DND-41 (cell line): ENCODE data around the gene SMURF2.
"Not testable (repeated sequence)": the region's sequence is repeated elsewhere in the genome, so short reads cannot be mapped to it uniquely, and the experiment has no call there.

Source experiments
- ATAC-seq: fragments of 200-7000 bp; cut with Tn5 transposase; 3 replicates; pipeline ENCODE4 v1.9.1; 2021; ENCODE audit warnings: low read depth; ENCODE audit not compliant: insufficient read depth
- DNase-seq: peaks from one replicate; pipeline ENCODE4 v3.0.0-alpha.2; 2020
- H2AFZ ChIP-seq: 2 replicates; pipeline ENCODE4 v1.6.0; 2012; ENCODE audit warnings: low read depth, low read length
- H3K27ac ChIP-seq: 2 replicates; pipeline ENCODE4 v1.5.1; 2012; ENCODE audit warnings: low read length, inconsistent platforms
- H3K27me3 ChIP-seq: fragments of 200-600 bp; sonication (generic); 2 replicates; pipeline ENCODE4 v1.6.0; 2012; ENCODE audit warnings: low read length, mild to moderate bottlenecking, inconsistent platforms; ENCODE audit not compliant: insufficient read depth, poor library complexity
- H3K36me3 ChIP-seq: 2 replicates; pipeline ENCODE4 v1.5.1; 2012; ENCODE audit warnings: low read length, inconsistent platforms; ENCODE audit not compliant: insufficient read depth
- H3K4me1 ChIP-seq: 2 replicates; pipeline ENCODE4 v1.5.1; 2012; ENCODE audit warnings: mild to moderate bottlenecking, low read length; ENCODE audit not compliant: insufficient read depth
- H3K4me2 ChIP-seq: 2 replicates; pipeline ENCODE4 v1.6.0; 2012; ENCODE audit warnings: mild to moderate bottlenecking, moderate library complexity, low read length, inconsistent platforms; ENCODE audit not compliant: insufficient read depth
- H3K4me3 ChIP-seq, 2 experiments: fragments of 200-600 bp in 1 of 2; shearing (Covaris generic) in 1 of 2; 2 replicates each; pipeline ENCODE4 v1.5.1; 2012 to 2016; ENCODE audit warnings: inconsistent platforms in 2 of 2, low read length in 2 of 2, mild to moderate bottlenecking in 2 of 2, low read depth in 1 of 2, moderate library complexity in 1 of 2
- H3K79me2 ChIP-seq: 2 replicates; pipeline ENCODE4 v1.6.0; 2012; ENCODE audit warnings: low read length, inconsistent platforms; ENCODE audit not compliant: insufficient read depth
- H3K9ac ChIP-seq: 2 replicates; pipeline ENCODE4 v1.6.0; 2012; ENCODE audit warnings: low read depth, mild to moderate bottlenecking, inconsistent platforms, low read length, moderate library complexity
- H3K9me3 ChIP-seq: 2 replicates; pipeline ENCODE4 v1.5.1; 2012; ENCODE audit warnings: low read length, moderate library complexity, mild to moderate bottlenecking, inconsistent platforms; ENCODE audit not compliant: insufficient read depth, severe bottlenecking
- H4K20me1 ChIP-seq: 2 replicates; pipeline ENCODE4 v1.6.0; 2012; ENCODE audit warnings: low read length; ENCODE audit not compliant: insufficient read depth
- CTCF ChIP-seq: IDR thresholded peaks from 2 replicates; pipeline ENCODE4 v1.5.1; 2012; ENCODE audit warnings: borderline replicate concordance, low read length, moderate library complexity, mild to moderate bottlenecking; ENCODE audit not compliant: poor library complexity, severe bottlenecking; ENCODE audit errors: extremely low read depth
- EZH2 ChIP-seq: IDR thresholded peaks from 3 replicates; pipeline ENCODE4 v1.6.1; 2012; ENCODE audit warnings: borderline replicate concordance, low read depth, mild to moderate bottlenecking, moderate library complexity, low read length, inconsistent platforms; ENCODE audit not compliant: severe bottlenecking

The SMURF2 gene

DNA sequence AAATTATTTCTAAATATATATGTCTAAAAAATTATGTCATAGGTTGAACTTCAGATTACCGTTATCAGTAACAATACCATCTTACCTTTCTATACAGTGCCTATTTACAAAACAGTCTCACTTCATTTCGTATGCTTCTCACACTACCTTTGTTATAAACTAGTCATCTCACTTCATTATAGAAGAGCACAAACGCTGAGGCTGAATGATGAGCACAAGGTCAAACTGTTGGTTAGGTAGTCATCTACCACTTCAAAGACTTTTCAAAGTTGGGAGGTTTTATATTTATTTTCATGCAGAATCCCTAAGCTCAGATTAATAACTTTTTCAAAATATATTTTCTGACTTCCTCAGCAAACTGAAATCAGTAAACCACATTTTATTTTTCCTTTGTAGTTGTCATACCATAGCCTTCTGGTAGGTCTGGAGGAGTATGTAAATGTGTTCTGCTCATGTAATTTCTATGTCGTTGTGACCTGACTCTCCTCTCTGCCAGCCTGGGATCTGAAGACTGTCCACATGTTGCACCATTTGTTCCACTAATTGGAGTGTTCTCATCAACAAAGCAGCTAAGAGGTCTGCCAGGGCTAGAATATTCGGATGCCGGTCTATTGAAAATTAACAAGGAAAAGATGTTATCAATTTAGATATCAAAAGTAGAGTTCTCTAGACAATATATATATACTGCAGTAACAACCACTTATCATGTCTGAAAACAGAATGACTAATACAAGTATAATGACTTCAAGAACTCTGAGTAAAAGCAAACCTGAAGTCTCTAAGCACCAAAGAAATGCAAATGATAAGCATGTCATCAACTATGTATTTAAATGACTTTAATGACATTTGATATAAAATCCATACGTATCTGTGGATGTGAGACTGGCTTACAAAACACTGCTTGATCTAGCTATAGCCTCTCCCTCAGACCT, 81.5 kb downstream of the SMURF2 start:
- Histone ChIP-seq H3K4me2 (no peak overlapping the region), H3K4me3 (no peak overlapping the region), H3K4me1 (no peaks in the 10 kb centered on the region), H3K79me2 (no peaks in the 10 kb centered on the region), H3K9ac (no peak overlapping the region), H3K36me3 (peaks cover 60% of the 10 kb centered on the region), H4K20me1 (no peaks in the 10 kb centered on the region), H3K9me3 (no peaks in the 10 kb centered on the region), H3K27me3 (no peaks in the 10 kb centered on the region), H2AFZ (no peak overlapping the region), H3K27ac (no peak overlapping the region)
- DNase-seq (no peak), ATAC-seq (no peak)
- TF ChIP-seq EZH2: no peak
- no peak for TF ChIP-seq CTCF

- ATAC-seq: no peak
Measured at GRCh38 chr17:64579917-64580316, 82.2 kb downstream of the SMURF2 start.

DNA sequence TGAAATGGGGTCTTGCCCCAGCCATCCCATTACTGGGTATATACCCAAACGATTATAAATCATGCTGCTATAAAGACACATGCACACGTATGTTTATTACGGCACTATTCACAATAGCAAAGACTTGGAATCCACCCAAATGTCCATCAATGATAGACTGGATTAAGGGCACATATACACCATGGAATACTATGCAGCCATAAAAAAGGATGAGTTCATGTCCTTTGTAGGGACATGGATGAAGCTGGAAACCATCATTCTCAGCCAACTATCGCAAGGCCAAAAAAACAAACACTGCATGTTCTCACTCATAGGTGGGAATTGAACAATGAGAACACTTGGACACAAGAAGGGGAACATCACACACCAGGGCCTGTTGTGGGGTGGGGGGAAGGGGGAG, 85.1 kb downstream of the SMURF2 start:
- H3K4me2 ChIP-seq, ATAC-seq, H3K79me2 ChIP-seq, H3K9ac ChIP-seq, H3K4me1 ChIP-seq, H3K27ac ChIP-seq, H4K20me1 ChIP-seq, H3K27me3 ChIP-seq, DNase-seq, H3K9me3 ChIP-seq, H2AFZ ChIP-seq, H3K4me3 ChIP-seq: not testable (repeated sequence)
- peaks cover 60% of the 10 kb centered on the region for H3K36me3 ChIP-seq

More at GRCh38 chr17:64579917-64580316, 82.2 kb downstream of the SMURF2 start:
- Histone ChIP-seq H4K20me1 (no peaks in the 10 kb centered on the region), H3K4me3 (no peak overlapping the region), H3K9me3 (no peaks in the 10 kb centered on the region), H3K9ac (no peak overlapping the region), H3K4me1 (no peaks in the 10 kb centered on the region), H3K36me3 (peaks cover 60% of the 10 kb centered on the region), H3K79me2 (no peaks in the 10 kb centered on the region), H3K4me2 (no peak overlapping the region), H3K27me3 (no peaks in the 10 kb centered on the region), H2AFZ (no peak overlapping the region), H3K27ac (no peak overlapping the region)
- DNase-seq: no peak
- TF ChIP-seq EZH2 (no peak), CTCF (no peak)

GRCh38 chr17:64575431-64575830, 86.7 kb downstream of the SMURF2 start:
- no peak for DNase-seq
- H3K9me3 ChIP-seq: no peaks in the 10 kb centered on the region
- H4K20me1 ChIP-seq: 0 out of 2 replicates have a peak, but pooled peaks cover 2% of the 10 kb centered on the region
- H3K4me3 ChIP-seq: no peak overlapping the region
- no peak overlapping the region for H3K4me2 ChIP-seq
- H3K36me3 ChIP-seq: peaks cover 64% of the 10 kb centered on the region
- no peak overlapping the region for H3K9ac ChIP-seq
- no peaks in the 10 kb centered on the region for H3K79me2 ChIP-seq
- H3K27me3 ChIP-seq: no peaks in the 10 kb centered on the region
- H3K27ac ChIP-seq: no peak overlapping the region
- H2AFZ ChIP-seq: no peak overlapping the region
- no peaks in the 10 kb centered on the region for H3K4me1 ChIP-seq
- TF ChIP-seq CTCF (no peak), EZH2 (no peak)
- ATAC-seq: no peak
